GM21381 (cell line): ENCODE results near the gene RAP1GAP2.
"Not testable (repeated sequence)": the region's sequence is repeated elsewhere in the genome, so short reads cannot be mapped to it uniquely, and the experiment has no call there.

Source experiments
- ATAC-seq: cut with Tn5 transposase; IDR thresholded peaks from one replicate; pipeline ENCODE4 v1.9.1; 2021; ENCODE audit warnings: mild to moderate bottlenecking, moderate library complexity; ENCODE audit not compliant: unreplicated experiment

RAP1GAP2 gene

GRCh38 chr17:3015890-3016289, 219.7 kb downstream of the RAP1GAP2 start:
- ATAC-seq: no peak

DNA sequence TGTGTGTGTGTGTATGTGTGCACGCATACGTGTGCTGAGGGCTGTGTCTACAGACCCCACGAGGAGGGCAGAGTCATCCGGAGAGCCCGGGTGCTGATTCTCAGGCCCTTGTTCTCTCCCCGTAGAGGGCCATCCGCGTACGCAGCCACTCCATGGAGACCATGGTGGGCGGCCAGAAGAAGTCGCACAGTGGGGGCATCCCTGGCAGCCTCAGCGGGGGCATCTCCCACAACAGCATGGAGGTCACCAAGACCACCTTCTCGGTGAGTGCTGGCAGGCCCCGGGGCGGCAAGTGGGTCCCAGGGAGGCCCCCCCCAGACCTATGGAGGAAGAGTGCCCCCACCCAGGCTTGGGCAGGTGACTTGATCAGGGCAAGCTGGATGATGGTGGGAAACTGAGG, 221.7 kb downstream of the RAP1GAP2 start:
- no peak for ATAC-seq

GRCh38 chr17:3019761-3020160, 223.5 kb downstream of the RAP1GAP2 start:
- no peak for ATAC-seq

GRCh38 chr17:3020381-3020780, 224.1 kb downstream of the RAP1GAP2 start:
- no peak for ATAC-seq

DNA sequence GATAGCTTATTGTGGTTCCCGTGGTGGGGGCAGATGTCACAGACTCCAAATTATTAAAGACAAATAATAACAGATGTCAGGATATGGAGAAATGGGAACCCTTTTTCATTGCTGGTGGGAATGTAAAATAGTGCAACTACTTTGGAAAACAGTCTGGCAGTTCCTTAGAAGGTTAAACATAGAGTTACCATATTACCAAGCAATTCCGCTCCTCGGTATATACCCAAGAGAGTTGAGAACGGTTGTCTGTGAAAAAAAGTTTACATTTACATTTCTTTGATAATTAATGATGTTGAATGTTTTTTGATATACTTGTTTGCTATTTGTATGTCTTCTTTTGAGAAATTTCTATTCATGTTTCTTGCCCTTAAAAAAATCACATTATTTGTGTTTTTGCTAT, 226.0 kb downstream of the RAP1GAP2 start:
- ATAC-seq: no peak

DNA sequence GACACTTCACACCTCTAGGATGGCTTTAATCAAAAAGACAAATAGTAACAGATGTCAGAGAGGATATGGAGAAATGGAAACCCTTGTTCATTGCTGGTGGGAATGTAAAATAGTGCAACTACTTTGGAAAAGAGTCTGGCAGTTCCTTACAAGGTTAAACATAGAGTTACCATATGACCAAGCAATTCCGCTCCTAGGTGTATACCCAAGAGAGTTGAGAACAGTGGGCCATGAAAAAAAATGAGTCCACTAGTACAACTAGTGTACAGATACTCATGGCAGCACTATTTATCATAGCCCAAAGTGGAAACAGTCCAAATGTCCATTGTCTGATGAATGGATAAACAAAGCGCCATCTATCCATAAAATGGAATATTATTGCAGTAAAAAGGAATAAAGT, 228.1 kb downstream of the RAP1GAP2 start:
- ATAC-seq: no peak

DNA sequence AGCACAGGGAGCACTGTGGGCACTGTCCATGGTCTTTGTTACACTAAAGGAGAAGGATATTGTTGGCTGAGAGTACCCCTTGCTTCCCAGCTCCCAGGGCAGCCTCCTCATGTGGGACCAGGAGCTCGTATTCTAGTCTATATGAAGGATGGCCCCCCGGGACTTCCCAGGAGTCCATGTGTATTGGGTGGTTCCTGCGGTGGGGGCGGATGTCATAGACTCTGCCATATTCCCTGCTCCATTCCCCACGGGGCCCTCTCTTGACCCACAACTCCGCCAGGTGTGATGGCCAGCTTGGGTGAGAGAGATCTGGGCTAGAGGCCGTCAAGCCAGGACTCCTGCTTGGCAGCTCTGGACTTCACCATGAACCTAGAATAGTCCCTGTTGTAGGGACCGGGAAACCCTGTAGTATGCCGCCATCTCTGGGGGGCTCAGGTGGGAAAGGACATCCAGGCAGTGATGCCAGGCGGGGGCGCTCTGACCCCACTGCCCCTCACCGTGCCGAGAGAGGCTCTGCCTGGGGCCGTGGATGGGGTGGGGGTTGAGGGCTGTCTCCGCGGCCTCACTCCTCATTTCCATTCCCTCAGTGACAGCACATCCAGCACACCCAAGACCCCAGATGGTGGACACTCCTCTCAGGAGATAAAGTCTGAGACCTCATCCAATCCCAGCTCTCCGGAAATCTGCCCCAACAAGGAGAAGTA, 229.3 kb downstream of the RAP1GAP2 start:
- no peak for ATAC-seq

- no peak for ATAC-seq
Measured at GRCh38 chr17:3026125-3026855, 230.1 kb downstream of the RAP1GAP2 start.

DNA sequence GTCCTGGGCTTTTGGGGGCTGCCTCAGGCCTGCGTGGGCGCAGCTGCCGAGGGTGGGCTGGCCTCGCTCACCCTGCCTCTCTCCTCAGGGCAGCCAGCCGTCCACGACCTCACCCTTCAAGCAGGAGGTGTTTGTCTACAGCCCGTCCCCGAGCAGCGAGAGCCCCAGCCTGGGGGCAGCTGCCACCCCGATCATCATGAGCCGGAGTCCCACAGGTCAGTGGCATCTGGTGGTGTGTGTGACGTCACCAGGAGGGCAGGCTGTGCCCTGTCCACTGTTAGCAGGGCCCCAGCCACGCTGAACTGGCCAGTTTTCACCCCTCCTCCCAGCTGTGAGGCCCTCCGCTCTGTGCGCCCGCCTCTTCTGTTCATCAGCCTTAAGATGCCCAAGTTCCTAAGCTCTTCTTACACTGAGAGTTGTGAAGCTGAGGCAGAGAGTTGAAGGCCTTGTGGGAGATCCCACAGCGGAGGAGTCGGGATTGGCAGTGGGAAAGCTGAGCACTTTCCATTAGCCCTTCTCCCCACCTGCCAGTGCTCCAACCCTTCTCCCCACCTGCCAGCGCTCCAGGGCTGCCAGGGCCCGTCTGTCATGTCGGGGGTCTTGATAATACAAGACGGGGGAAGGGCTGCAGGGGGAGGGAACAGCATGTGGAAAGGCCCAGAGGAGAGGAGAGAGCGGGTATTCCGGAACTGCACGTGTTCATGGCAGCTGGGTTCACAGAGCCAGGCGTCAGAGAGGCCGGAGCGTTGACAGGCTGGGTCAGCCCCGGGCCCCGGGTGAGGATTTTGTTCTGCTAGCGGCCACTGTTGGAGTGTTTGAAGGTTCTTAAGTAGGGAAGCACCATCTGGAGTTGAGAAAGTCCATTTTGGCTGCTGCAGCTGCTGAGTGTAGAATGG, 230.9 kb downstream of the RAP1GAP2 start:
- ATAC-seq: no peak

DNA sequence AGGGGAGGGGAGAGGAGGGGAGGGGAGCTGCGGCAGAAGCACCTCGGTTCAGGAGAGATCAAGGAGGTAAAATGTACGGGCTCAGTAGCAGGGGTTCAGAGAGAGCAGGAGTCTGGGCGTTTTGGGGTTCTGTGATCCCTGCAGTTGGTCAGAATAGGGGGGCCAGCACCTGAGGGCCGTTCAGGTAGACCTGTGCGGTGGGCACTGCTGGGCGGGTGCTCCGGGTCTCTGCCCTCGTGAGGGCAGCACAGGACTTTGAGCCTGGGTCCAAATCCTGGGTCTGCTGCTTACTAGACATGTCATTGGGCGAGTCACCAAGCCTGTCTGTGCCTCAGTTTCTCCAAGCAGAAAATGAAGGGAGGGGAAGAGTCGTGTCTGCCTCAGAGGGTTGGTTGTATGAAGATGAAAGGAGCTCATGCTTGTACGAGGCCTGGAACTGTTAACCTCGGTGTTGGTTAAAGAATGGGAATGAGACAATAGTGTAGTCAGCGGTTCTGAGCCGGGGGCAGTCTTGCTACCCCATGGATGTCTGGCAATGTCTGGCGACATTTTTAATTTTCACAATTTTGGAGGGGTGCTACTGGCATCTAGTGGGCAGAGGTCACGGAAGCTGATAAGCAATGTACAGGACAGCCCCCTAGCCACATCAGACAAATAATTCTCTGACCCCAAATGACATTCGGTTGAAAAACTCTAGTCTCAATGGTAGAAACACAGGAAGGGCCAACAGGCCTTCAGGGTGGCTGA, 231.7 kb downstream of the RAP1GAP2 start:
- ATAC-seq: no peak

DNA sequence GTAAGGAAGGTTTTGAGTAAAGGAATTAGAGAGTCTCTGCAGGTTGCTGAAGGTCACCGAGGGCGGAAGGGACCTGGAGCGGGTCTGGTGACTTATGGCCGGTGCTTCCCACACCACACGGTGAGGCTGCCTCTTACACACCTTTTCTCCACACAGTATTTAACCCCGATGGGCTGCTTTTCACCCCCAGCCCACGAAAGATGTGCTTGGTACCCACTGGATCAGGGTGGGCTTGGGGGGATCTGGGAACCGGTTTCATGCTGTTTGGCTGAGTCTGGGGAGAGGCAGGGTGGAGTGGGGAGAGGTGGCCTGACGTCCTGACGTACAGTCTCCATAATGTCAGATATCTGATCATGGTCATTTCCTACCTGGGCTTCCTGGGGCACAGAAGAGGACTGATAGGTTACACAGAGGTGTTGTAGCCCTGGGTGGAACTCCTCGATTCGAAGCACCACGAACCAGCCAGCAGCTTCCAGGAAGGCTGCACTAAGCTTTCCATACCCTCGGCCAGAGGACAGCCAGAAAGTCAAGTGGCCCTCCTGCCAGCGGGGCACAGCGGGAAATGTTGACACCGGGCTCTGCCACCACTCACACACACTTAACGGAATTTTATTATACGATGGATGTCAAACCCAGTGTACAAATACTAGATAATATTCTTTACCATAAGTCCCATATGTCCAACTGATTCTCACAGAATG, 233.1 kb downstream of the RAP1GAP2 start:
- ATAC-seq: no peak

DNA sequence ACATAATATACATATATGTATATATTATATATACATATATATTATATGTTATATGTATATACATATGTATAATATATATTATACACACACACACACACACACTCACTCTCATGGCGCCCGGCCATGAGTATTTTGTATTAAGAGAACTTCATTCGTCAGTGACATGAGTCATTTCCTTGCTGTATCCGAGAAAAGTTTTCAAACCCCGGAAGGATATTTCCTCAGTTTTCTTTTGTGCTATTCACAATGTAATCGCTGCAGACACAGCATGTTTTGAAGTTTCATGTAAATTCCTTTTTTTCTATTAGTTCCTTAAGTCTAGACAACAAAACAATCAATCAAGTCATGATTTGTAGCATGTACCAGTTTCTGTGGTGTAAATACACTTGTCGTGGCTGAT, 233.9 kb downstream of the RAP1GAP2 start:
- no peak for ATAC-seq

GRCh38 chr17:3030852-3031470, 234.7 kb downstream of the RAP1GAP2 start:
- not testable (repeated sequence) for ATAC-seq

- no peak for ATAC-seq
Measured at GRCh38 chr17:3032258-3033247, 236.3 kb downstream of the RAP1GAP2 start.

DNA sequence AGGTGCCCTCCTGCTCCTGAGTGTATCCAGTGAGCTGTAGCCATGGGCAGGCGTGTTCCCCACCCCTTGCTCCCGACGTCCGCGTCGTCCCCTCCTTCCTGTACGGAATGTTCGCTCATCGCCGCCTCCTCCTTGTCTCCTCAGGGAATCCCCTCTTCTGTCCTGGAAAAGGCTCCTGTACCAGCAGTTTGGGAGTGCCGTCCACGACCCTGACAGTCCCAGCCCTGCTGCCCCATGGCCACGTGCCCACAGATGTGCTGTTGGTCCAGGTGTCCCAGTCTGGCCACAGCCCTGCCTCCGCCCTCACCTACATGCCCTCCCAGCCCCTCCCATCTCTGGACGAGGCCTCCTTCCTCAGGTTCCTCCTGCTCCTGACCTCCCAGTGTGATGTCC, 237.0 kb downstream of the RAP1GAP2 start:
- ATAC-seq: no peak

GRCh38 chr17:3033741-3034577, 237.7 kb downstream of the RAP1GAP2 start:
- no peak for ATAC-seq

- ATAC-seq: no peak
Measured at GRCh38 chr17:3034578-3034920, 238.3 kb downstream of the RAP1GAP2 start.
